Gastrocnemius medialis (tissue), 4 donors: ENCODE measurements around the gene HDAC4.

Experiments
- POLR2A ChIP-seq, 2 donors: fragments of 450-650 bp; IDR thresholded peaks; one replicate each; pipeline ENCODE4 v1.6.1; 2017; ENCODE audit warnings: antibody characterized with exemption in 2 of 2, mild to moderate bottlenecking in 2 of 2, moderate library complexity in 2 of 2
- TF ChIP-seq, protein P1 (sequence below), 5 experiments: fragments of 450-650 bp in 3 of 5; fragments of 200-600 bp in 2 of 5; sonication (generic) in 2 of 5; IDR thresholded peaks in 4 of 5; conservative IDR thresholded peaks in 1 of 5; 1 replicate in 4 of 5; 2 replicates in 1 of 5; pipeline ENCODE4 v1.5.1; 2016 to 2019; ENCODE audit warnings: antibody characterized with exemption in 5 of 5, mild to moderate bottlenecking in 3 of 5, moderate library complexity in 3 of 5

- TF ChIP-seq, protein P1, sequence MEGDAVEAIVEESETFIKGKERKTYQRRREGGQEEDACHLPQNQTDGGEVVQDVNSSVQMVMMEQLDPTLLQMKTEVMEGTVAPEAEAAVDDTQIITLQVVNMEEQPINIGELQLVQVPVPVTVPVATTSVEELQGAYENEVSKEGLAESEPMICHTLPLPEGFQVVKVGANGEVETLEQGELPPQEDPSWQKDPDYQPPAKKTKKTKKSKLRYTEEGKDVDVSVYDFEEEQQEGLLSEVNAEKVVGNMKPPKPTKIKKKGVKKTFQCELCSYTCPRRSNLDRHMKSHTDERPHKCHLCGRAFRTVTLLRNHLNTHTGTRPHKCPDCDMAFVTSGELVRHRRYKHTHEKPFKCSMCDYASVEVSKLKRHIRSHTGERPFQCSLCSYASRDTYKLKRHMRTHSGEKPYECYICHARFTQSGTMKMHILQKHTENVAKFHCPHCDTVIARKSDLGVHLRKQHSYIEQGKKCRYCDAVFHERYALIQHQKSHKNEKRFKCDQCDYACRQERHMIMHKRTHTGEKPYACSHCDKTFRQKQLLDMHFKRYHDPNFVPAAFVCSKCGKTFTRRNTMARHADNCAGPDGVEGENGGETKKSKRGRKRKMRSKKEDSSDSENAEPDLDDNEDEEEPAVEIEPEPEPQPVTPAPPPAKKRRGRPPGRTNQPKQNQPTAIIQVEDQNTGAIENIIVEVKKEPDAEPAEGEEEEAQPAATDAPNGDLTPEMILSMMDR (IDR thresholded peaks at IDR 0.05 in 4 of 5, conservative IDR thresholded peaks at IDR 0.05 in 1 of 5): no peak
- TF ChIP-seq POLR2A (IDR thresholded peaks at IDR 0.05): no peak
Observed at GRCh38 chr2:239329972-239330572, 70.7 kb downstream of the HDAC4 start.
